ENCODE results near the gene RXYLT1. TPM values are rescaled to one million over a fixed set of nuclear protein-coding genes. Genes with fewer than 3 reads are reported as not detected.
A peak's percentile ranks its signal among the peaks of the same experiment; 100 is the strongest.

Gene RXYLT1
- total and polyA plus RNA-seq, 7 donors = 10.3 to 23.5 (median 12.8) TPM

DNA sequence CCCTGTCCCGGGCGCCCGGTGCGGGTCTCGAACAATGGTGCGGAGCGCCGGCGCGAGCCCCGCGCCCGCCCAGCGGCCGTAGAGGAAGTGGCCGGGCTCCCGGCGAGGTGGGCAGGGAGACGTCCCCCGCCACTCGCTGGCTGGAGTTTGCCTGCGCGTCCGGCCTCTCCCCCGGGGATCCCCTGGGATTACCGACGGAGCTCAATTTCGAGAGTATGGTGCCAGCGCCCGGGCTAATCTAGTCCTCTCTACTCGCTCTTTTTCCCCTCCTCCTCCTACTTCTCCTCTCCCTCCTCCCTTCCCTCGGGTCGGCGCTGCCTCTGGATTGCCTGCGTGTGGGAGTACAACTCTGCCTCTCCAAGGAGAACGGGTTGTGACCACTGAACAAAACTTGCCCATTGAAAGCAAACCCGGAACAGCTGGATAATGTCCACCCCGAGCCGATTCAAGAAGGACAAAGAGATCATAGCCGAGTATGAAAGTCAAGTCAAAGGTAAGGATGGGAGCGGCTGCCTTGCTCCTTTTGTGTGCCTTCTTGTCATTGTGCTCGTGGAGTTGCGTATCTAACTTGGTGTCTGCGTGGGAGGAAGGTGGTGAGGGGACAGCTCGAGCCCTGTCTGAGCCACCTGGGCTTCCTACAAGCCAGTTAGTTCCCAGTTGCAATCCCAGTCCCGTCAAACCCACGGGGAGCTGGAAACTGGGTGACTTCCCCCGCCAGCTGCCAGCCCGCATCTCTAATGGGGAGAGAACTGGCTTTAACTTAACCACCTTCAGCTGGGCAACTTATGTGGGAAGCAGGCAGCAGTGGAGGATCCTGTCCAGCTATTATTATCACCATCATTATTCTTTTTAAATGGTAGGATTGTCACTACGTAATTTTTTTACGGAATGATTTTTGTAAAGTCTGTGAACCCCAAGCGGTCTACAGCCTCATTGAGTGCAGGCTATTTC, 65.0 kb downstream of the RXYLT1 start, which contains the start of gene SRGAP1:
TSS of gene SRGAP1 (plus strand) at position 310 of the 951 bp plus-strand sequence. CDS start at position 427, 117 bp downstream.
- 2 to 3% (median 3%) methylated on average over 34 to 52 of the region's 52 CpGs for WGBS, 3 donors
- Histone ChIP-seq H3K36me3 (ENCODE audit: insufficient read depth in 1 of 2, low read depth in 1 of 2) (no peaks in the 10 kb centered on the region), H3K9me3 (no peaks in the 10 kb centered on the region), H3K4me1 (no peaks in the 10 kb centered on the region), H3K27ac (peak within 1 kb of the TSS; percentile 79), H3K27me3 (ENCODE audit: insufficient read depth in 3 of 3, low read length in 2 of 3) (no peaks in the 10 kb centered on the region), H3K4me3 (peak within 1 kb of the TSS; percentile 80)
- TF ChIP-seq, protein P1, sequence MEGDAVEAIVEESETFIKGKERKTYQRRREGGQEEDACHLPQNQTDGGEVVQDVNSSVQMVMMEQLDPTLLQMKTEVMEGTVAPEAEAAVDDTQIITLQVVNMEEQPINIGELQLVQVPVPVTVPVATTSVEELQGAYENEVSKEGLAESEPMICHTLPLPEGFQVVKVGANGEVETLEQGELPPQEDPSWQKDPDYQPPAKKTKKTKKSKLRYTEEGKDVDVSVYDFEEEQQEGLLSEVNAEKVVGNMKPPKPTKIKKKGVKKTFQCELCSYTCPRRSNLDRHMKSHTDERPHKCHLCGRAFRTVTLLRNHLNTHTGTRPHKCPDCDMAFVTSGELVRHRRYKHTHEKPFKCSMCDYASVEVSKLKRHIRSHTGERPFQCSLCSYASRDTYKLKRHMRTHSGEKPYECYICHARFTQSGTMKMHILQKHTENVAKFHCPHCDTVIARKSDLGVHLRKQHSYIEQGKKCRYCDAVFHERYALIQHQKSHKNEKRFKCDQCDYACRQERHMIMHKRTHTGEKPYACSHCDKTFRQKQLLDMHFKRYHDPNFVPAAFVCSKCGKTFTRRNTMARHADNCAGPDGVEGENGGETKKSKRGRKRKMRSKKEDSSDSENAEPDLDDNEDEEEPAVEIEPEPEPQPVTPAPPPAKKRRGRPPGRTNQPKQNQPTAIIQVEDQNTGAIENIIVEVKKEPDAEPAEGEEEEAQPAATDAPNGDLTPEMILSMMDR (IDR thresholded peaks at IDR 0.05) = no peak
- DNase-seq (peak; percentile 74 to 81), ATAC-seq (peak in 3 of 4 donors; percentile 35 to 53 (median 36))
- intact Hi-C loops (cut with DNase I) = loop anchor here (1.0 to 5.0 kb wide), 5 partner anchors 243 to 412 kb away; no protein-coding TSS in a partner anchor

DNA sequence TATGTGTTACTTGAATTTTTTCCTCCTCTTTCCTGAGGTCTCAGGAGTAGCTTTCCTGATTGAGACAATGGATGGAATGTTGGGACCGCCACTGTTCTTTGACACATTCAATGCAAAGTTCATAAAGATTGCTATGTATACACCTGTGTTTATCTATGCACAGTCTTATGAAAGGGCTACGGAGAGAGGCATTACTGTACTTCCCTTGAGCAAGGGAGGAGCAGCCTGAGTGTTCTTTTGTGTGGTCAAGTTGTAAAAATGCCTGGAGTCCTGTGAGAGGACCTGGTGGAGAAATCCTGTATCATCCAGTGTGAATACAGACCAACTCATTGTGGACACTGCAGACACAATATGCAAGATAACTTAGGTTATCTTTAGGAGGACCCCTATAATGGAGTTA, 66.0 kb downstream of the RXYLT1 start:
- Histone ChIP-seq H3K27ac (no peak overlapping the region), H3K27me3 (ENCODE audit: insufficient read depth in 3 of 3, low read length in 2 of 3) (no peaks in the 10 kb centered on the region), H3K4me3 (peak overlapping the region; percentile 80), H3K9me3 (no peaks in the 10 kb centered on the region), H3K4me1 (no peaks in the 10 kb centered on the region), H3K36me3 (ENCODE audit: insufficient read depth in 1 of 2, low read depth in 1 of 2) (no peaks in the 10 kb centered on the region)
- TF ChIP-seq, protein P1 (IDR thresholded peaks at IDR 0.05) = no peak
- DNase-seq (no peak), ATAC-seq (no peak)
- 65 to 66% (median 66%) methylated on average over 2 of the region's 2 CpGs for WGBS, 3 donors
- intact Hi-C loops (cut with DNase I) = loop anchor here in 1 of 2 donors (2.0 kb wide), 1 partner anchor 411 kb away; no protein-coding TSS in a partner anchor

DNA sequence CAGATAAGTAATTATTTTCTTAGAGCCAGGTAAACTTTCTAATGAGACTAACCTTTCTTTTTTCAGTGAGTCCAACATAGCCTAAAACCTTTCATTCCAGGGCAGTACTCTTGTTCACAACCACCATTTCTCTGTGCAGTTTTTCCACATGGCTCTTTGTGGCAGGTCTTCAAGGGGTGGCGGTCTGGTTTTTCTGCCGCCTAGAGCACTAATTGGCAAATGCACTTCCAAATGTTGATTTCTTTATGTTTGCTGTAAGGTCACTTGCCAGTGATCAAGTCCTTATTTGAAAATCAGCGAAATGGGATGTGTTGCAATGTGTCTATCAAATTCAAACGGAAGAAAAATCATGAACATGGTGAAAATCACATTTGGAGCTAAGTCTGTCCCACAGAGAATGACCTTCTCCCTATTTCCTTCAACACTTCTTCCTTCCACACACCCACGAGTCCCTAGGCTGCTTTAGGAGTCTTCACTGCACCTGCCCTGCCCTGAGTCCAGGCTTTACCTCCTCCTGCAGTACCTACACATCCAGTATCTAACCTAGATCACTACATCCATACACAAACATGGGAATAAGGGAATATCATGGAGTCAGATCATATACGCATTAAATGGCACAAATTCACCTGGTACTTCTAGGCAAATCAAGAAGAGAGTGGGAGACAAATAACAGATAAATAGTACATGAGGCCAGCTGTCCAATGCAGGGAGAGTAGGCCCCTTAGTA, 66.7 kb downstream of the RXYLT1 start:
- TF ChIP-seq, protein P1 (IDR thresholded peaks at IDR 0.05) = no peak
- no peak overlapping the region for H3K27ac ChIP-seq
- WGBS, 3 donors = 86 to 91% (median 89%) methylated on average over 6 of the region's 6 CpGs
- no peaks in the 10 kb centered on the region for H3K4me1 ChIP-seq
- intact Hi-C loops (cut with DNase I) = no loop called here
- no peaks in the 10 kb centered on the region for H3K27me3 ChIP-seq (ENCODE audit: insufficient read depth in 3 of 3, low read length in 2 of 3)
- no peaks in the 10 kb centered on the region for H3K9me3 ChIP-seq
- DNase-seq (no peak), ATAC-seq (no peak)
- H3K4me3 ChIP-seq = no peak overlapping the region
- H3K36me3 ChIP-seq (ENCODE audit: insufficient read depth in 1 of 2, low read depth in 1 of 2) = no peaks in the 10 kb centered on the region

DNA sequence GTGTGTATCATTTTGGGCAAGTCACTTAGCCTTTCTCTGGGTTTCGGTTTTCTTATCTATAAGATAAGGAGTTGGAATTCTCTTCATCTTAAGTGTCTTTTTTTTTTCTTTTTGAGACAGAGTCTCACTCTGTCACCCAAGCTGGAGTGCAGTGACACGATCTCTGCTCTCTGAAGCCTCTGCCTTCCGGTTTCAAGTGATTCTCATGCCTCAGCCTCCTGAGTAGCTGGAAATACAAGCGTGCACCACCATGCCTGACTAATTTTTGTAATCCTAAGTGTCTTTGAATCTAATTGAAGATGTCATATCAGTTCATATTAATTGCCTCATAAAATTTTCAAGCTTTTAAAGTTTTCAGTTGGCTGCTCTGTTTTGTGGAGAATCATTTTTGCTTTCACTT, 68.7 kb downstream of the RXYLT1 start:
- Histone ChIP-seq H3K4me1 (no peaks in the 10 kb centered on the region), H3K27me3 (ENCODE audit: insufficient read depth in 3 of 3, low read length in 2 of 3) (no peaks in the 10 kb centered on the region), H3K4me3 (no peak overlapping the region), H3K36me3 (ENCODE audit: insufficient read depth in 1 of 2, low read depth in 1 of 2) (no peaks in the 10 kb centered on the region), H3K27ac (no peak overlapping the region), H3K9me3 (no peaks in the 10 kb centered on the region)
- ATAC-seq (no peak), DNase-seq (no peak)
- WGBS, 3 donors = 84 to 90% (median 86%) methylated on average over 4 of the region's 4 CpGs
- TF ChIP-seq, protein P1 (IDR thresholded peaks at IDR 0.05) = no peak
- intact Hi-C loops (cut with DNase I) = no loop called here

Data from psoas muscle (tissue), 8 donors.